Measurements from ENCODE around the gene RPS15.

The RPS15 gene

GRCh38 chr19:1455002-1455335, 16.8 kb downstream of the RPS15 start:
- DNase-seq, result no peak

- no peak for DNase-seq
Measured at GRCh38 chr19:1455336-1456120, 17.3 kb downstream of the RPS15 start.

GRCh38 chr19:1456121-1456900, 18.1 kb downstream of the RPS15 start:
- DNase-seq, result no peak

GRCh38 chr19:1457031-1457739, 19.0 kb downstream of the RPS15 start:
- no peak for DNase-seq

GRCh38 chr19:1457892-1458291, 19.7 kb downstream of the RPS15 start:
- no peak for DNase-seq

GRCh38 chr19:1459479-1459878, 21.3 kb downstream of the RPS15 start:
- DNase-seq, result no peak

- DNase-seq, result no peak
Measured at GRCh38 chr19:1460033-1460995, 22.1 kb downstream of the RPS15 start.

- DNase-seq, result no peak
Measured at GRCh38 chr19:1461862-1462261, 23.7 kb downstream of the RPS15 start.

GRCh38 chr19:1465191-1466016, 27.2 kb downstream of the RPS15 start:
- no peak for DNase-seq

- no peak for DNase-seq
Measured at GRCh38 chr19:1466018-1466460, 27.8 kb downstream of the RPS15 start.

- no peak for DNase-seq
Measured at GRCh38 chr19:1466461-1467214, 28.4 kb downstream of the RPS15 start.

- no peak for DNase-seq
Measured at GRCh38 chr19:1467215-1467489, 29.0 kb downstream of the RPS15 start.

GRCh38 chr19:1467490-1468273, 29.5 kb downstream of the RPS15 start:
- DNase-seq, result no peak

- no peak for DNase-seq
Measured at GRCh38 chr19:1468274-1468820, 30.2 kb downstream of the RPS15 start.

GRCh38 chr19:1468821-1469254, 30.6 kb downstream of the RPS15 start:
- no peak for DNase-seq

- DNase-seq, result no peak
Measured at GRCh38 chr19:1469255-1470054, 31.3 kb downstream of the RPS15 start.

GRCh38 chr19:1470055-1470304, 31.8 kb downstream of the RPS15 start:
- no peak for DNase-seq

GRCh38 chr19:1470305-1471009, 32.3 kb downstream of the RPS15 start:
- no peak for DNase-seq

Data from NCI-H1092 (cell line).